ENCODE data around the gene EXOSC3. TPM values are rescaled to one million over a fixed set of nuclear protein-coding genes. Genes with fewer than 3 reads are reported as not detected.
"Not testable (repeated sequence)": the region's sequence is repeated elsewhere in the genome, so short reads cannot be mapped to it uniquely, and the experiment has no call there.

Gene EXOSC3
- total RNA-seq, 1 donor from 2014 or later, result 37.6 TPM

- TF ChIP-seq, protein P1, sequence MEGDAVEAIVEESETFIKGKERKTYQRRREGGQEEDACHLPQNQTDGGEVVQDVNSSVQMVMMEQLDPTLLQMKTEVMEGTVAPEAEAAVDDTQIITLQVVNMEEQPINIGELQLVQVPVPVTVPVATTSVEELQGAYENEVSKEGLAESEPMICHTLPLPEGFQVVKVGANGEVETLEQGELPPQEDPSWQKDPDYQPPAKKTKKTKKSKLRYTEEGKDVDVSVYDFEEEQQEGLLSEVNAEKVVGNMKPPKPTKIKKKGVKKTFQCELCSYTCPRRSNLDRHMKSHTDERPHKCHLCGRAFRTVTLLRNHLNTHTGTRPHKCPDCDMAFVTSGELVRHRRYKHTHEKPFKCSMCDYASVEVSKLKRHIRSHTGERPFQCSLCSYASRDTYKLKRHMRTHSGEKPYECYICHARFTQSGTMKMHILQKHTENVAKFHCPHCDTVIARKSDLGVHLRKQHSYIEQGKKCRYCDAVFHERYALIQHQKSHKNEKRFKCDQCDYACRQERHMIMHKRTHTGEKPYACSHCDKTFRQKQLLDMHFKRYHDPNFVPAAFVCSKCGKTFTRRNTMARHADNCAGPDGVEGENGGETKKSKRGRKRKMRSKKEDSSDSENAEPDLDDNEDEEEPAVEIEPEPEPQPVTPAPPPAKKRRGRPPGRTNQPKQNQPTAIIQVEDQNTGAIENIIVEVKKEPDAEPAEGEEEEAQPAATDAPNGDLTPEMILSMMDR (IDR thresholded peaks at IDR 0.05; ENCODE audit: unreplicated experiment), result no peak
- peaks cover 10% of the 10 kb centered on the region for H3K9me3 Mint-ChIP-seq
- no peak for DNase-seq (ENCODE audit: low spot score in 2 of 2, unreplicated experiment in 2 of 2)
- H3K4me1 Mint-ChIP-seq, result no peaks in the 10 kb centered on the region
- H3K27me3 Mint-ChIP-seq (ENCODE audit: low read depth), result no peaks in the 10 kb centered on the region
- peaks cover 22% of the 10 kb centered on the region for H3K36me3 Mint-ChIP-seq
- no peak overlapping the region for H3K27ac Mint-ChIP-seq
- no peak overlapping the region for H3K4me3 Mint-ChIP-seq
Observed at GRCh38 chr9:37812773-37813379, 28.0 kb upstream of the EXOSC3 start.

DNA sequence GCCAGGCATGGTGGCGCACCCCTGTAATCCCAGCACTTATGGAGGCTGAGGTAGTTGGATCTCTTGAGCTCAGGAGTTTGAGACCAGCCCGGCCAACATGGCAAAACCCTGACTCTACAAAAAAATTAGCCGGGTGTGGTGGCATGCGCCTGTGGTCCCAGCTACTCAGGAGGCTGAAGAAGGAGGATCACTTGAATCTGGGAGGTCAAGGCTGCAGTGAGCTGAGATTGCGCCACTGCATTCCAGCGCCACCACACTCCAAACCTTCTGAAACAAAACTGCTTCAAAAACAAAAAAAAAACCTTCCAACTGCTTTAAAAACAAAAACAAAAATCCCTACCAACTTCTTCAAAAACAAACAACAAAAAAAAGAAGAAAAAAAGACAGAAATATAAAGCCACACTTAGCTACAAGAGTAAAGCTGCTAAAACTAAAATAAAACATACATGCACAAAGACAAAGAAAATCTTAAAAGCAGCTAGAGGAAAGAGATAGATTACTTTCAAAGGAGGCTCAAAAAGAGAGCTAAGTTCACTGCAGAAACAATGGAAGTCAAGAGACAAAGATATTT lies 27.1 kb upstream of the EXOSC3 start:
- Mint-ChIP-seq H3K4me1 (no peaks in the 10 kb centered on the region), H3K36me3 (peaks cover 22% of the 10 kb centered on the region), H3K27ac (no peak overlapping the region), H3K4me3 (no peak overlapping the region), H3K9me3 (peaks cover 10% of the 10 kb centered on the region), H3K27me3 (ENCODE audit: low read depth) (no peaks in the 10 kb centered on the region)
- TF ChIP-seq, protein P1 (IDR thresholded peaks at IDR 0.05; ENCODE audit: unreplicated experiment), result no peak
- DNase-seq (ENCODE audit: low spot score in 2 of 2, unreplicated experiment in 2 of 2), result no peak

- not testable (repeated sequence) for DNase-seq (ENCODE audit: low spot score in 2 of 2, unreplicated experiment in 2 of 2); H3K4me1 Mint-ChIP-seq; H3K9me3 Mint-ChIP-seq; H3K27me3 Mint-ChIP-seq (ENCODE audit: low read depth); H3K4me3 Mint-ChIP-seq; H3K27ac Mint-ChIP-seq
- H3K36me3 Mint-ChIP-seq, result peaks cover 22% of the 10 kb centered on the region
Observed at GRCh38 chr9:37809676-37810075, 24.8 kb upstream of the EXOSC3 start.

DNA sequence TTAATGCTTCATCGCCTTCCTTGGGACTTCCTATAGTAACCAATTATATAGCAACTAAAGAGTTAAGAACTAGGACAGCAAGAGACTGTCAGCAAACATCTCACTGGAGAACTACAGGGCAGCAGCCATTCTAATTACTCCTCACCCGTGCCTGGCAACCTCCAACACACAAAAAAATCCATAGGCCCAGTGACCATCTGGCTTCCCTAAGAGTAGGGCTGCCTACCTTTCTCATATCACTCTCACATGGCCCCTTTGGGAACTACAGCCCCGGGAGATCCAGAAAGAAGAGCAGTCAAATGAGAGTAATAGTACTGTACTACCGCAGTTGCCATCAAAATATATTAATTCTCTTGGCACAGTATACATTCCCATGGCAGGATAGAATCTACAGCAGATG lies 21.4 kb upstream of the EXOSC3 start:
- H3K9me3 Mint-ChIP-seq, result peaks cover 10% of the 10 kb centered on the region
- H3K27ac Mint-ChIP-seq, result no peak overlapping the region
- TF ChIP-seq, protein P1 (IDR thresholded peaks at IDR 0.05; ENCODE audit: unreplicated experiment), result no peak
- peaks cover 16% of the 10 kb centered on the region for H3K36me3 Mint-ChIP-seq
- DNase-seq (ENCODE audit: low spot score in 2 of 2, unreplicated experiment in 2 of 2), result no peak
- H3K4me1 Mint-ChIP-seq, result peaks cover 18% of the 10 kb centered on the region
- no peaks in the 10 kb centered on the region for H3K27me3 Mint-ChIP-seq (ENCODE audit: low read depth)
- H3K4me3 Mint-ChIP-seq, result no peak overlapping the region

GRCh38 chr9:37801959-37802711 lies 17.3 kb upstream of the EXOSC3 start:
- Mint-ChIP-seq H3K36me3 (peaks cover 6% of the 10 kb centered on the region), H3K4me3 (peak overlapping the region; percentile 95), H3K4me1 (peaks cover 28% of the 10 kb centered on the region), H3K27ac (peak overlapping the region; percentile 84), H3K27me3 (ENCODE audit: low read depth) (no peaks in the 10 kb centered on the region), H3K9me3 (peaks cover 4% of the 10 kb centered on the region)
- TF ChIP-seq, protein P1 (IDR thresholded peaks at IDR 0.05; ENCODE audit: unreplicated experiment), result no peak
- no peak for DNase-seq (ENCODE audit: low spot score in 2 of 2, unreplicated experiment in 2 of 2)

GRCh38 chr9:37801287-37801850 lies 16.5 kb upstream of the EXOSC3 start:
- H3K36me3 Mint-ChIP-seq, result peaks cover 6% of the 10 kb centered on the region
- peaks cover 28% of the 10 kb centered on the region for H3K4me1 Mint-ChIP-seq
- H3K27ac Mint-ChIP-seq, result peak overlapping the region; percentile 84
- TF ChIP-seq, protein P1 (IDR thresholded peaks at IDR 0.05; ENCODE audit: unreplicated experiment), result no peak
- H3K9me3 Mint-ChIP-seq, result peaks cover 4% of the 10 kb centered on the region
- peak overlapping the region; percentile 95 for H3K4me3 Mint-ChIP-seq
- peak in 1 of 2 experiments; percentile 22 for DNase-seq (ENCODE audit: low spot score in 2 of 2, unreplicated experiment in 2 of 2)
- no peaks in the 10 kb centered on the region for H3K27me3 Mint-ChIP-seq (ENCODE audit: low read depth)

Measured in mesothelial cell of epicardium (in vitro differentiated cells).